GM21367 (cell line): ENCODE data around the gene RDH5.

Experiments
- ATAC-seq: cut with Tn5 transposase; IDR thresholded peaks from one replicate; pipeline ENCODE4 v1.9.1; 2021; ENCODE audit not compliant: unreplicated experiment

Gene RDH5

GRCh38 chr12:55695349-55695748 lies 24.8 kb upstream of the RDH5 start:
- ATAC-seq: no peak

- ATAC-seq: no peak
These were observed 24.1 kb upstream of the RDH5 start for GRCh38 chr12:55696141-55696540.

DNA sequence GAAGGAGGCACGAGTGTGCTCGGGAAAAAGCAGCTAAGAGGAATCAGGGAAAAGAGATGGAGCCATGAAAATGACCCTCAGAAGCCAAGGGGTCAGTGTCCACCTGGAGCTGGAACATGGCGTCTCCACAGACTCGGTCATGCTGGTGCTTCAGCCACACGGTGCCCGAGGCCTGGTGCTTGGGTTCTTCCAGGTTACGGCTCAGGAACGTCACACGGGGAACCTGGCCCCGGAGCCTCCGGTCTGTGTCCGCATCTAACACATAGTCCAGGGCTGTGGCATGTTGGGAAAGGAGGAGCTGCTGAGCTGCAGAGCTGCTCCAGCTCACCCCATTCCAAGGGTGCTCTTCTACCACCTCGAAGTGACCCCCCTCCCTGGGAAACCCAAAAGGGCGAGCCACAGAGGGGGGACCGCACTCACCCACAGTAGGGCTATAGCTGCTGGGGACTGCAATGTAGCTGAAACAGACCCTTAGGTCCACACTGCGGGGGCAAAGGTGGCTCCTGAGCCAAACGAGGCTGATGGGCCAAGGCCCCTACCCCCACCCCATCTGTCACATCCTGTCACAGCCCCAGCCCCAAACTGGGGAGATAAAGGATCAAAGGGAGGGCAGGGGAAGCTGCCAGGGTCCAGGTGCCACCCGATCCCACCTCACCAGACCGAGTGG lies 23.3 kb upstream of the RDH5 start:
- ATAC-seq: no peak

DNA sequence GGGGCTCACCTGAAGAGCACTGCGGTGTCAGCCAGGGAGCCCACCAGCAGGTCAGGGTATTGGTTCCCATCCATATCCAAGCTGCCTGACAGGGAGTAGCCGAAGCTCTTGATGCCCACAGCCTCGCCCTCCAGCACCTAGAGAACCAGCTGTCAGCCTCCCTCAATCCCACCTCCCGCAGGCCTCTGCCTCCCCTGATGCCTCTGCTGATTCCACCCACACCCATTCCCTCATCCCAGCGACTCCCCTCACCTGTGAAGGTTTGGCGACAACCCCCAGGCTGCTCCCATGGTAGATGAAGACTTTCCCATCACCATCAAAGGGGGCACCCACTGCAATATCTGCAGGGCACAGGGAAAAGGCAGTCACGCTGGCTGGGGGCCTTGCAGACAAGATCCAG lies 22.5 kb upstream of the RDH5 start:
- ATAC-seq: no peak

DNA sequence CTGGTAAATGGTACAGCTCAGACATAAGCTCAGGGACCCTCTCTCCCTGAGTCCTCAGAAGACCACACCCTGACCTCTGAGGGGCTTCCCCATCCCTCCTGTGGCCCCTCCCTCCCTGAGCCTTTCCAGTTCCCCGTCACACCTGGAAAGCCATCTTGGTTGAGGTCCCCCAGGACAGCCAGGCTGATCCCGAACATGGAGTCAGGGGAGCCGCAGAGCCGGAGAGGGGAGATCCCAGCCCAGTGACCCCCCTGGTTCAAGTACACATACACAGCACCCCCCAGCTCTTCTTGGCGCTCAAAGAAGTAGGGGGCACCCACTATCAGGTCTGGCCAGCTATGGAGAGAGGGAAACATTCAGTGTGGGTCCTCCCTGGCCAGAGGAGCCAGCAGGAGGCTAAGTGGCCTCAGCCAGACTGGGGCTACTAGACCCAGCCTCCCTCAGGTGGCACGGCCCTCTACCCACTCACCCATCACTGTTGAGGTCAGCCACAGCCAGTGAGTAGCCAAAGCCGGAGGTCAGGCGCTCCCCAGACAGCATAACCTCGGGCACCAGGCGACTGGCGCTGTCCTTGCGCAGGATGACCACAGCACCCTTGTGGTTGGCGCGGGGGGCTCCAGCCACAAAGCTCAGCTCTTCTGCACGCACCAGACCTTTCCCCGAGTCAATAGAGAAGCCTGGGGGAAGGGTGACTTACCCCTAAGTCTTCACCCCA lies 21.8 kb upstream of the RDH5 start:
- no peak for ATAC-seq

GRCh38 chr12:55698965-55699364 lies 21.2 kb upstream of the RDH5 start:
- no peak for ATAC-seq

- no peak for ATAC-seq
These were observed 20.6 kb upstream of the RDH5 start for GRCh38 chr12:55699471-55700055.

- no peak for ATAC-seq
These were observed 19.8 kb upstream of the RDH5 start for GRCh38 chr12:55700255-55701018.

- no peak for ATAC-seq
These were observed 17.3 kb upstream of the RDH5 start for GRCh38 chr12:55702861-55703260.

- no peak for ATAC-seq
These were observed 16.9 kb upstream of the RDH5 start for GRCh38 chr12:55703288-55703687.

GRCh38 chr12:55703901-55704761 lies 16.1 kb upstream of the RDH5 start:
- no peak for ATAC-seq

GRCh38 chr12:55704824-55705718 lies 15.1 kb upstream of the RDH5 start:
- no peak for ATAC-seq

DNA sequence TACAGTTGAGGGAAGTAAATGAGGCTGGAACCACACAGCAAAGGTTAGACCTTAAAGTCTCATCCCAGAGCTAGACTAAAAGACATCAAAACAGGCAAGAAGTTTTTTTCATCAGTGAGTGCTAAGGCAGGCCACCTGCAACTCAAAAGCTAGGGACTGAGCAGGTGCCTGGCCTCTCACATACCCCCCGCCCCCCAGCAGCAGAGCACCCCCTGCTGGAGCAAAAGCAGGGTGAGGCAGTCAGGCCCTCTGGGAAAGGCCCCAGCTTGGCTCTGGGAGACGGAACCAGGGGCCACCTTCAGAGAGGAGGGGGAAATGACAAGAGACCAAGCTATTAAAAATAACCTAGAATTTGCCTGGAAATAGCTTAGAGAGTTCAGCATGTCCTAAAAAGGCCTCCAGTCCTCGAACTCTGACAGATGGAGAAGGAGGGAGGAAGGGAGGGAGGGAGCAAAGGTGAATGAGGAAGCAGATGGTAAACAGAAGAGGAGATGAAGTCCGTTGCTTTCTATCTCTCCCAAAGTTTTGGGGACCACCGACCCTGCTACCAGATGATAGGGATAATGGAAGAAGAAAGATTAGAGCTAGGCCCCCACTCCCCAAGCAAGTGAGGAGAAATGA lies 14.3 kb upstream of the RDH5 start:
- ATAC-seq: no peak

DNA sequence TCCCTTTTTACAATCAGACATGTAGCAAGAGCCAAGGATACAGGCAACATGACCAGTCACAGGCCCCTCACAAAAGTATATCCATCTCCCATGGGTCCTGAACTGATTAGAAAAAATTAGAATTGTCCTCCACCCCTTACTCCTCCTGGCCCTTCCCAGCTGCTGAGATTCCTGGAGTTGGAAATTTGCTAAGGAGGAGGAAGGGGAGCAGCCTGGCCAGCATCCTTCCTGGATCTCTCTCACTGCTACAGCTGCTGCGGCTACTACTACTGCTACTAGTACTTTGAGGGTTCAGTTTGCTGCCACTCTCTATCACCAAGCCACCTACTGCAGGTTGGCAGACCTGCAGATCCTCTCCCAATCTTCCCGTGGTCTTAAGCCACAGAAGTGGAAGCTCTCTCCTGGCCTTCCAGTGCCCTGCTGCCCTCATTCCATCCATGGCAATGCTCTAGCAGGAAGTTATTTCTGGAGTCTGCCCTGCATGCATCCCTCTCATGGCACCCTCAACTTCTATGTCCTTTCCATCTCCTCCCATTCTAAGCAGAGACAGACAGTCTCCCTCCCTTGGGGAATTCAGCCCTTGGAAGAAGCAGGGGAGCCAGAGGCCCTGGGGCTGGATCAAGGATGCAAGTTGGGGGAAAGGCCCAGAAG lies 13.5 kb upstream of the RDH5 start:
- no peak for ATAC-seq

DNA sequence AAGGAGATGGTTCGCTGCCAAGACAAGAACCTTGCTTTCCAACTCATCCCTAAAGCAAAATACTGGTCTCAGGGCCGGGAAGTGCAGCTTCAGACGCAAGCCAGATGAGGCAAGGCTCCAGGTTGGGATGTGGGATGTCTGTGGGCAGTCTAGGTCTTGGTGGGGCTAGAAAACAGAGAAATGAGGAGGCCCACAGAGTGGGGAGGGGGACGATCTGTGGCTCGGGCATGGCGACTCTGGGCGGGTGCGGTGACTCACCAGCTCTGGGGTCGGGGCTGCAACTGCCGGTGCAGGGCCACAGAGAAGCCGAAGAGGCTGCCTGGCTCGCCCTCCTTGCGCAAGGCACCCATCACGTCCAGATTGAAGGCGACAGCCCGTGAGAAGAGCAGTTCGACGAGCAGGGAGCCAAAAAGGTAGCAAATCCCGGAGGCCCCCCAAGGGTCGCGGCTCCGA lies 12.9 kb upstream of the RDH5 start:
- ATAC-seq: no peak

- ATAC-seq: peak; percentile 72
These were observed 12.1 kb upstream of the RDH5 start, which contains the start of gene ITGA7 for GRCh38 chr12:55707841-55708694. TSS of gene ITGA7 (minus strand) at chr12:55707904. CDS start at chr12:55707682, 222 bp downstream.

DNA sequence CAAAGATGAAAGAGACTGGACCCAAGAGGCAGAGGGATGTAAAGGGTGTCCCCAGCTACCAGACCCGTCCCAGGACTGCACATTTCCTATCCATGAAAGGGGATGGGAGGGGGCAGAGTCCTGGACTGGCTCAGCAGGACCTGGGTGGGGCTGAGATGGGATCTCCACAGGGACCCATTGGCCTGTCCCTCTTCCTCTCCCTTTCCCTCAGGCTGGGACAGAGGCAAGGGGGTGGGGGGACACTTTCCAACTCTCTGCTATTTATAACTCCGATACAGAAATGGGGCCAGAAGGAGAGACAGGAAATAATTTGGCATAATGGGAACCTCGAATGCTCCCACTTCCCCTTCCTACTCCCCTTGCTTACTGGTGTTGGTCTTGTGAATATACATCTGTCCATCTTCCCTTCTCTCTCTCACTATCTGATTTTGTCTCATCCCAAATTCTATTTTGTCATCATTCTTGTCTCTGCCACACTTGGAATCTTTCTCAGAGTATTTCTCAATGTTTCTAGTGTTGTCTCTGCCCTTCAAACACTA lies 11.4 kb upstream of the RDH5 start:
- ATAC-seq: no peak
